ENCODE measurements around the gene PRAMEF2. TPM values are rescaled to one million over a fixed set of nuclear protein-coding genes. Genes with fewer than 3 reads are reported as not detected.

Gene PRAMEF2, protein sequence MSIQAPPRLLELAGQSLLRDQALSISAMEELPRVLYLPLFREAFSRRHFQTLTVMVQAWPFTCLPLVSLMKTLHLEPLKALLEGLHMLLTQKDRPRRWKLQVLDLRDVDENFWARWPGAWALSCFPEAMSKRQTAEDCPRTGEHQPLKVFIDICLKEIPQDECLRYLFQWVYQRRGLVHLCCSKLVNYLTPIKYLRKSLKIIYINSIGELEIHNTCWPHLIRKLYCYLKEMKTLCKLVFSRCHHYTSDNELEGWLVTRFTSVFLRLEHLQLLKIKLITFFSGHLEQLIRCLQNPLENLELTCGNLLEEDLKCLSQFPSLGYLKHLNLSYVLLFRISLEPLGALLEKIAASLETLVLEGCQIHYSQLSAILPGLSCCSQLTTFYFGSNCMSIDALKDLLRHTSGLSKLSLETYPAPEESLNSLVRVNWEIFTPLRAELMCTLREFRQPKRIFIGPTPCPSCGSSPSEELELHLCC
- not detected in 2 replicates for total RNA-seq

DNA sequence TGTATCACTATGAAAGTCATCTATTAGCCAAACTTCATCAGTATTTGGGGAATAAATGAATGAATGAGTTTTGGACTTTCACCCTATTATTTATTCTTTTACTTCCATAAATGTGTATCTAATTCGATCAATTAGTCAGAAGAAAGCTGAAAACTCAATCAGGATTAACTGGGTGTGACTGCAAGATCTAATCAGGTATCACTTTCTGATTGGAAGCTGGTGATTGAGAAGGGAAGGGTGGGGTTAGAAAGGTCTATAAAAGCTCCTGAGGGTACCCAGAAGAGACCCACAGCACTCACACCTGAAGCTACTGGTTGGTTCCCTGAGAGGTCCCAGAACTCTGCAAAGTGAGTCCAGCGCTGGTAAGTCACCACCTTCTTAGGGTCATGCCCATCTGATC lies at the start of gene PRAMEF2:
PRAMEF2 (plus strand) TSS at position 301 of the 400 bp plus-strand sequence. CDS start 1,924 bp downstream, outside the sequence.

DNA sequence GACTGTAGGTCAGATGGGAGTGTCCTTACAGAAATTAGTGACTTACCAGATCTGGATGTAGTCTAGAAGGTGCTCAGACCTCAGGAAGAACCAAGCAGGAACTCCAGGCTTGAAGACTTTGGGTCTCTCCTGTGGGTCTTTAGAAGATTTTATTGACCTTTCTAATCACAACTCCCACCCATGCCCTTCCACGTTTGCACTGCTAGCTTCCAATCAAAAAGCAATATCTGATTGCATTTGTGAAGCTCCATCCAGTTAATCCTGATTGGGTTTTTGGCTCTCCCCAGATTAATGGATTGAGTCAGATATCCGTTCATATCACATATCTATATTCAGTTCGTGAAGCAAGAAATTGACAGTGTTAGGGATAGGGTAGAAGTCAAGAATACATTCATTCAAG lies 25.6 kb upstream of the PRAMEF2 start, which contains the start of gene PRAMEF11:
PRAMEF11 (minus strand) TSS at position 101 of the 400 bp plus-strand sequence. CDS start 2,621 bp downstream, outside the sequence.

DNA sequence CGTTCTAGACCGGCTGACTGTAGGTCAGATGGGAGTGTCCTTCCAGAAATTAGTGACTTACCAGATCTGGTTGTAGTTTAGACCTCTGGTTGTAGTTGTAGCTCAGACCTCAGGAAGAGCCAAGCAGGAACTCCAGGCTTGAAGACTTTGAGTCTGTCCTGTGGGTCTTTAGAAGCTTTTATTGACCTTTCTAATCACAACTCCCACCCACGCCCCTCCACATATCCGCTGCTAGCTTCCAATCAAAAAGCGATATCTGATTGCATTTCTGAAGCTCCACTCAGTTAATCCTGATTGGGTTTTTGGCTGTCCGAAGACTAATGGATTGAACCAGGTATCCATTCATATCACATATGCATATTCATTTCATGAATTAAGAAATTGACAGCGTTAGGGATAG lies 8.3 kb upstream of the PRAMEF2 start, which contains the start of gene HNRNPCL1:
HNRNPCL1 (minus strand) TSS at position 101 of the 400 bp plus-strand sequence. CDS start 431 bp downstream, outside the sequence.

DNA sequence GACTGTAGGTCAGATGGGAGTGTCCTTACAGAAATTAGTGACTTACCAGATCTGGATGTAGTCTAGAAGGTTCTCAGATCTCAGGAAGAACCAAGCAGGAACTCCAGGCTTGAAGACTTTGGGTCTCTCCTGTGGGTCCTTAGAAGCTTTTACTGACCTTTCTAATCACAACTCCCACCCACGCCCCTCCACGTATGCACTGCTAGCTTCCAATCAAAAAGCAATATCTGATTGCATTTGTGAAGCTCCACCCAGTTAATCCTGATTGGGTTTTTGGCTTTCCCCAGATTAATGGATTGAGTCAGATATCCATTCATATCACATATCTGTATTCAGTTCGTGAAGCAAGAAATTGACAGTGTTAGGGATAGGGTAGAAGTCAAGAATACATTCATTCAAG lies 29.2 kb downstream of the PRAMEF2 start, which contains the start of gene PRAMEF4:
PRAMEF4 (minus strand) TSS at position 101 of the 400 bp plus-strand sequence. CDS start 2,807 bp downstream, outside the sequence.

DNA sequence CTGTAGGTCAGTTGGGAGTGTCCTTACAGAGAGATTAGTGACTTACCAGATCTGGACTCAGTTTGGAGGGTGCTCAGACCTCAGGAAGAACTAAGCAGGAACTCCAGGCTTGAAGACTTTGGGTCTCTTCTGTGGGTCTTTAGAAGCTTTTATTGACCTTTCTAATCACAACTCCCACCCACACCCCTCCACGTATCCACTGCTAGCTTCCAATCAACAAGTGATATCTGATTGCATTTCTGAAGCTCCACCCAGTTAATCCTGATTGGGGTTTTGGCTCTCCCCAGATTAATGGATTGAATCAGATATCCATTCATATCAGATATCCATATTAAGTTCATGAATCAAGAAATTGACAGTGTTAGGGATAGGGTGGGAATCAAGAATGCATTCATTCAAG lies 41.3 kb downstream of the PRAMEF2 start, which contains the start of gene PRAMEF10:
PRAMEF10 (minus strand) TSS at position 101 of the 400 bp plus-strand sequence. CDS start 2,423 bp downstream, outside the sequence.

Other genes starting within 250 kb of the PRAMEF2 start
- gene DHRS3, start 238.9 kb upstream of the PRAMEF2 start, total RNA-seq = 179 and 234 TPM in 2 replicates
- gene AADACL4, start 213.0 kb upstream of the PRAMEF2 start, total RNA-seq = under 0.01 TPM in 1 of 2 replicates, not detected in the other
- not detected in 2 replicates for gene AADACL3, start 141.0 kb upstream of the PRAMEF2 start, total RNA-seq
- not detected in 2 replicates for gene CFAP107, start 110.9 kb upstream of the PRAMEF2 start, total RNA-seq
- not detected in 2 replicates for gene PRAMEF12, start 83.3 kb upstream of the PRAMEF2 start, total RNA-seq
- not detected in 2 replicates for gene PRAMEF1, start 65.7 kb upstream of the PRAMEF2 start, total RNA-seq
- gene PRAMEF11, start 25.7 kb upstream of the PRAMEF2 start, total RNA-seq = not detected in 2 replicates
- gene HNRNPCL1, start 8.4 kb upstream of the PRAMEF2 start, total RNA-seq = not detected in 2 replicates
- gene PRAMEF4, start 29.1 kb downstream of the PRAMEF2 start, total RNA-seq = not detected in 2 replicates
- not detected in 2 replicates for gene PRAMEF10, start 41.2 kb downstream of the PRAMEF2 start, total RNA-seq
- not detected in 2 replicates for gene PRAMEF7, start 59.5 kb downstream of the PRAMEF2 start, total RNA-seq
- gene PRAMEF6, start 90.5 kb downstream of the PRAMEF2 start, total RNA-seq = not detected in 2 replicates
- gene PRAMEF27, start 199.5 kb downstream of the PRAMEF2 start, total RNA-seq = not detected in 2 replicates
- not detected in 2 replicates for gene HNRNPCL3, start 203.7 kb downstream of the PRAMEF2 start, total RNA-seq
- not detected in 2 replicates for gene PRAMEF25, start 213.7 kb downstream of the PRAMEF2 start, total RNA-seq

Measured in regular cardiac myocyte (primary cell).